ENCODE measurements around the gene PTAR1.

DNA sequence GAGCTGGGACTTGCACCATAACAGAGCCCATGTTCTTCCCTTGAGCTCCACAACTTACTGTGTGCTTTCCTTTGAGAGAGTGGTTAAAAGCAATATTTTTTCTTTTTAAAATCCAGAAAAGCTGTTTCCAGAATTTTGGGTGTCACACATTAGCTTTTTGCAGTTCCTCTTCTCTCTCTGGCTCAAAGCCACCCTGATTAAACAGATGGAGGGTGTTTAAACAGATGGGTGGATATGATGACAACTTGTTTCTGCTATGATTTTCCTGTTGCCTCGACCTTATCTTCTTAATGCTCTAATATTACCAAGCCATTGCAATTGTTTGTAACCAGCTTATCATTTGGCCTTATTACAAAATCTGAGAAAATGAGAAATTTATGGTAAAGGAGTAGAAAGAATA, 37.9 kb upstream of the PTAR1 start:
- TF ChIP-seq, protein P1, sequence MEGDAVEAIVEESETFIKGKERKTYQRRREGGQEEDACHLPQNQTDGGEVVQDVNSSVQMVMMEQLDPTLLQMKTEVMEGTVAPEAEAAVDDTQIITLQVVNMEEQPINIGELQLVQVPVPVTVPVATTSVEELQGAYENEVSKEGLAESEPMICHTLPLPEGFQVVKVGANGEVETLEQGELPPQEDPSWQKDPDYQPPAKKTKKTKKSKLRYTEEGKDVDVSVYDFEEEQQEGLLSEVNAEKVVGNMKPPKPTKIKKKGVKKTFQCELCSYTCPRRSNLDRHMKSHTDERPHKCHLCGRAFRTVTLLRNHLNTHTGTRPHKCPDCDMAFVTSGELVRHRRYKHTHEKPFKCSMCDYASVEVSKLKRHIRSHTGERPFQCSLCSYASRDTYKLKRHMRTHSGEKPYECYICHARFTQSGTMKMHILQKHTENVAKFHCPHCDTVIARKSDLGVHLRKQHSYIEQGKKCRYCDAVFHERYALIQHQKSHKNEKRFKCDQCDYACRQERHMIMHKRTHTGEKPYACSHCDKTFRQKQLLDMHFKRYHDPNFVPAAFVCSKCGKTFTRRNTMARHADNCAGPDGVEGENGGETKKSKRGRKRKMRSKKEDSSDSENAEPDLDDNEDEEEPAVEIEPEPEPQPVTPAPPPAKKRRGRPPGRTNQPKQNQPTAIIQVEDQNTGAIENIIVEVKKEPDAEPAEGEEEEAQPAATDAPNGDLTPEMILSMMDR (IDR thresholded peaks at IDR 0.05) = no peak
- no peak for TF ChIP-seq POLR2A (IDR thresholded peaks at IDR 0.05)
